ENCODE measurements around the gene MAPK8IP3.

MAPK8IP3 gene

GRCh38 chr16:1768061-1768766, 62.2 kb downstream of the MAPK8IP3 start:
- Histone ChIP-seq H3K27me3 (ENCODE audit: insufficient read depth, low read length, poor library complexity) (no peaks in the 10 kb centered on the region), H3K4me2 (ENCODE audit: insufficient read depth, low read length) (no peak overlapping the region), H2AFZ (ENCODE audit: low read depth, low read length) (no peak overlapping the region), H3K4me3 (ENCODE audit: low read depth in 1 of 2, low read length in 2 of 2) (no peak overlapping the region), H3K79me2 (ENCODE audit: insufficient read depth, low read length) (peaks cover 18% of the 10 kb centered on the region), H3K4me1 (ENCODE audit: insufficient read depth, low read length) (peaks cover 12% of the 10 kb centered on the region), H3K9ac (ENCODE audit: low read depth, low read length) (no peak overlapping the region), H4K20me1 (ENCODE audit: insufficient read depth, low read length) (peaks cover 11% of the 10 kb centered on the region; the same call in 1 of the 2 replicates), H3K36me3 (ENCODE audit: insufficient read depth, low read length) (peaks cover 76% of the 10 kb centered on the region), H3K27ac (ENCODE audit: low read length) (no peak overlapping the region), H3K9me3 (ENCODE audit: insufficient read depth, low read length, severe bottlenecking) (no peaks in the 10 kb centered on the region)
- no peak for DNase-seq
- TF ChIP-seq CTCF (IDR thresholded peaks at IDR 0.05; ENCODE audit: borderline replicate concordance, extremely low read depth, low read length, poor library complexity, severe bottlenecking) (no peak), EZH2 (IDR thresholded peaks at IDR 0.05; ENCODE audit: borderline replicate concordance, low read depth, low read length, severe bottlenecking) (no peak)
- no peak for ATAC-seq (ENCODE audit: insufficient read depth, low read depth)

- H3K27me3 ChIP-seq (ENCODE audit: insufficient read depth, low read length, poor library complexity) = no peaks in the 10 kb centered on the region
- no peak overlapping the region for H3K27ac ChIP-seq (ENCODE audit: low read length)
- H2AFZ ChIP-seq (ENCODE audit: low read depth, low read length) = no peak overlapping the region
- DNase-seq = no peak
- peaks cover 12% of the 10 kb centered on the region; the same call in 1 of the 2 replicates for H4K20me1 ChIP-seq (ENCODE audit: insufficient read depth, low read length)
- no peaks in the 10 kb centered on the region for H3K9me3 ChIP-seq (ENCODE audit: insufficient read depth, low read length, severe bottlenecking)
- TF ChIP-seq CTCF (IDR thresholded peaks at IDR 0.05; ENCODE audit: borderline replicate concordance, extremely low read depth, low read length, poor library complexity, severe bottlenecking) = no peak
- no peak for TF ChIP-seq EZH2 (IDR thresholded peaks at IDR 0.05; ENCODE audit: borderline replicate concordance, low read depth, low read length, severe bottlenecking)
- no peak overlapping the region for H3K9ac ChIP-seq (ENCODE audit: low read depth, low read length)
- H3K4me3 ChIP-seq (ENCODE audit: low read depth in 1 of 2, low read length in 2 of 2) = no peak overlapping the region
- peaks cover 25% of the 10 kb centered on the region for H3K79me2 ChIP-seq (ENCODE audit: insufficient read depth, low read length)
- ATAC-seq (ENCODE audit: insufficient read depth, low read depth) = no peak
- no peak overlapping the region for H3K4me2 ChIP-seq (ENCODE audit: insufficient read depth, low read length)
- peaks cover 72% of the 10 kb centered on the region for H3K36me3 ChIP-seq (ENCODE audit: insufficient read depth, low read length)
- H3K4me1 ChIP-seq (ENCODE audit: insufficient read depth, low read length) = peaks cover 14% of the 10 kb centered on the region
Measured at GRCh38 chr16:1768767-1769401, 62.9 kb downstream of the MAPK8IP3 start.

- ATAC-seq (ENCODE audit: insufficient read depth, low read depth) (no peak), DNase-seq (no peak)
- Histone ChIP-seq H3K27me3 (ENCODE audit: insufficient read depth, low read length, poor library complexity) (no peaks in the 10 kb centered on the region), H3K4me1 (ENCODE audit: insufficient read depth, low read length) (peaks cover 22% of the 10 kb centered on the region), H2AFZ (ENCODE audit: low read depth, low read length) (no peak overlapping the region), H4K20me1 (ENCODE audit: insufficient read depth, low read length) (peaks cover 20% of the 10 kb centered on the region), H3K9me3 (ENCODE audit: insufficient read depth, low read length, severe bottlenecking) (no peaks in the 10 kb centered on the region), H3K36me3 (ENCODE audit: insufficient read depth, low read length) (peaks cover 64% of the 10 kb centered on the region), H3K27ac (ENCODE audit: low read length) (no peak overlapping the region), H3K79me2 (ENCODE audit: insufficient read depth, low read length) (peaks cover 33% of the 10 kb centered on the region), H3K4me3 (ENCODE audit: low read depth in 1 of 2, low read length in 2 of 2) (no peak overlapping the region), H3K9ac (ENCODE audit: low read depth, low read length) (no peak overlapping the region), H3K4me2 (ENCODE audit: insufficient read depth, low read length) (peak overlapping the region; percentile 22; the same call in 1 of the 2 replicates)
- TF ChIP-seq EZH2 (IDR thresholded peaks at IDR 0.05; ENCODE audit: borderline replicate concordance, low read depth, low read length, severe bottlenecking) = no peak
- no peak for TF ChIP-seq CTCF (IDR thresholded peaks at IDR 0.05; ENCODE audit: borderline replicate concordance, extremely low read depth, low read length, poor library complexity, severe bottlenecking)
Measured at GRCh38 chr16:1769402-1770300, 63.7 kb downstream of the MAPK8IP3 start.

Measured in DND-41 (cell line).